Aorta (tissue), 5 donors: ENCODE measurements around the gene SLC39A9. TPM values are rescaled to one million over a fixed set of nuclear protein-coding genes. Genes with fewer than 3 reads are reported as not detected.
"Not testable (repeated sequence)": the region's sequence is repeated elsewhere in the genome, so short reads cannot be mapped to it uniquely, and the experiment has no call there.

Source experiments
- ATAC-seq: fragments of 200-7000 bp; cut with Tn5 transposase; one replicate; pipeline ENCODE4 v1.9.1; 2022; ENCODE audit warnings: moderate library complexity; ENCODE audit not compliant: low FRiP score
- DNase-seq, 2 donors: peaks; one replicate each; pipeline ENCODE4 v3.0.0-alpha.2; 2020
- H3K27ac ChIP-seq, 2 donors: one replicate each; pipeline ENCODE4 v1.5.1; 2013; ENCODE audit warnings: low read length in 2 of 2, mild to moderate bottlenecking in 2 of 2, moderate library complexity in 2 of 2, control low read depth in 1 of 2, inconsistent platforms in 1 of 2, low read depth in 1 of 2
- H3K27me3 ChIP-seq, 2 donors: one replicate each; pipeline ENCODE4 v1.6.1; 2013; ENCODE audit warnings: control low read depth in 1 of 2, low read length in 1 of 2, mild to moderate bottlenecking in 1 of 2, moderate library complexity in 1 of 2; ENCODE audit not compliant: insufficient read depth in 2 of 2, control insufficient read depth in 1 of 2
- H3K36me3 ChIP-seq, 2 donors: one replicate each; pipeline ENCODE4 v1.6.1; 2013; ENCODE audit warnings: control low read depth in 1 of 2, low read length in 1 of 2, mild to moderate bottlenecking in 1 of 2; ENCODE audit not compliant: insufficient read depth in 2 of 2, control insufficient read depth in 1 of 2
- H3K4me1 ChIP-seq, 2 donors: one replicate each; pipeline ENCODE4 v1.6.1; 2013; ENCODE audit warnings: low read length in 2 of 2, control low read depth in 1 of 2, mild to moderate bottlenecking in 1 of 2, moderate library complexity in 1 of 2; ENCODE audit not compliant: insufficient read depth in 2 of 2, control insufficient read depth in 1 of 2
- H3K4me3 ChIP-seq, 2 donors: one replicate each; pipeline ENCODE4 v1.5.1; 2013; ENCODE audit warnings: low read length in 2 of 2, control low read depth in 1 of 2, mild to moderate bottlenecking in 1 of 2
- H3K9me3 ChIP-seq: one replicate; pipeline ENCODE4 v1.6.1; 2013; ENCODE audit warnings: mild to moderate bottlenecking, low read length; ENCODE audit not compliant: control insufficient read depth
- WGBS, 2 donors: extraction: QIAGEN DNeasy Blood & Tissue Kit; methylation state at CpG; one replicate each; pipeline ENCODE4 v1.1.7; 2013; 5-methylcytosine and 5-hydroxymethylcytosine counted together
- intact Hi-C, 2 donors: fragments of 100-400 bp; cut with DNase I; formaldehyde crosslinking; loops; one replicate each; pipeline versions ENCODE4 v1.14.2 to v1.15.0; 2022
- polyA plus RNA-seq, 2 donors: library from polyadenylated mRNA; stranded (reverse); fragments of 200-250 nt; gene quantifications; one replicate each; pipeline ENCODE4 v1.2.3, GENCODE V29; 2013
- total RNA-seq, 2 donors: library from RNA; stranded (reverse); fragmentation: NEBNext Ultra II Directional; extraction: Animal tissue kit (Norgen Biotek cat#: 25700); gene quantifications; one replicate each; pipeline ENCODE4 v1.2.1, GENCODE V29; 2021
- donor health status: healthy with polysubstance abuse.
- donor health status: Bipolar disorder and iron deficiency.
- donor health status: DM: no; HTN: no; CAD: no.
- donor health status: DM: no; HTN: no; CAD: no.
- donor health status: DM: yes; HTN: yes; CAD: no.

The SLC39A9 gene
- total and polyA plus RNA-seq, 4 donors: 10.1 to 44.3 (median 27.0) TPM

- DNase-seq (no peak), ATAC-seq (no peak)
- H3K27me3 ChIP-seq: no peaks in the 10 kb centered on the region
- no peak overlapping the region for H3K27ac ChIP-seq
- WGBS, 2 donors: 72% methylated on average over 2 of the region's 2 CpGs
- no peaks in the 10 kb centered on the region for H3K36me3 ChIP-seq
- no peak overlapping the region for H3K4me3 ChIP-seq
- H3K9me3 ChIP-seq: no peaks in the 10 kb centered on the region
- intact Hi-C loops: no loop called here
- H3K4me1 ChIP-seq: no peaks in the 10 kb centered on the region
Measured at GRCh38 chr14:69468949-69469348, 70.5 kb downstream of the SLC39A9 start.

- no peak for DNase-seq
- no peak for ATAC-seq
- intact Hi-C loops: no loop called here
- H3K4me3 ChIP-seq: no peak overlapping the region
- H3K27me3 ChIP-seq: no peaks in the 10 kb centered on the region
- no peaks in the 10 kb centered on the region for H3K4me1 ChIP-seq
- no peak overlapping the region for H3K27ac ChIP-seq
- no peaks in the 10 kb centered on the region for H3K9me3 ChIP-seq
- no peaks in the 10 kb centered on the region for H3K36me3 ChIP-seq
- 82 to 86% methylated on average over 3 of the region's 3 CpGs for WGBS, 2 donors
Measured at GRCh38 chr14:69471436-69471835, 72.9 kb downstream of the SLC39A9 start.

GRCh38 chr14:69471916-69472315 lies 73.4 kb downstream of the SLC39A9 start:
- 89 to 91% methylated on average over 10 of the region's 10 CpGs for WGBS, 2 donors
- intact Hi-C loops: no loop called here
- Histone ChIP-seq H3K27me3 (no peaks in the 10 kb centered on the region), H3K9me3 (no peaks in the 10 kb centered on the region), H3K27ac (no peak overlapping the region), H3K4me3 (no peak overlapping the region), H3K4me1 (no peaks in the 10 kb centered on the region), H3K36me3 (no peaks in the 10 kb centered on the region)
- ATAC-seq (no peak), DNase-seq (no peak)

GRCh38 chr14:69473260-69473659 lies 74.8 kb downstream of the SLC39A9 start:
- ATAC-seq: no peak
- no peak for DNase-seq
- intact Hi-C loops: no loop called here
- H3K4me3 ChIP-seq: no peak overlapping the region
- no peaks in the 10 kb centered on the region for H3K36me3 ChIP-seq
- no peaks in the 10 kb centered on the region for H3K4me1 ChIP-seq
- 66 to 72% methylated on average over 3 of the region's 3 CpGs for WGBS, 2 donors
- no peak overlapping the region for H3K27ac ChIP-seq
- no peaks in the 10 kb centered on the region for H3K9me3 ChIP-seq
- no peaks in the 10 kb centered on the region for H3K27me3 ChIP-seq

GRCh38 chr14:69473946-69474345 lies 75.5 kb downstream of the SLC39A9 start:
- intact Hi-C loops: no loop called here
- ATAC-seq (no peak), DNase-seq (no peak)
- no peaks in the 10 kb centered on the region for H3K27me3 ChIP-seq
- no peaks in the 10 kb centered on the region for H3K36me3 ChIP-seq
- whole genome bisulfite sequencing, 2 donors: 81 to 84% methylated on average over 3 of the region's 3 CpGs
- no peak overlapping the region for H3K4me3 ChIP-seq
- H3K4me1 ChIP-seq: no peaks in the 10 kb centered on the region
- H3K27ac ChIP-seq: no peak overlapping the region
- H3K9me3 ChIP-seq: no peaks in the 10 kb centered on the region

- Histone ChIP-seq H3K4me3 (no peak overlapping the region), H3K27ac (no peak overlapping the region), H3K36me3 (no peaks in the 10 kb centered on the region), H3K4me1 (no peaks in the 10 kb centered on the region), H3K27me3 (no peaks in the 10 kb centered on the region), H3K9me3 (no peaks in the 10 kb centered on the region)
- 77 to 81% methylated on average over 8 of the region's 8 CpGs for WGBS, 2 donors
- no peak for ATAC-seq
- intact Hi-C loops: no loop called here
- DNase-seq: no peak
Measured at GRCh38 chr14:69475194-69475818, 76.8 kb downstream of the SLC39A9 start.

GRCh38 chr14:69476824-69477450 lies 78.4 kb downstream of the SLC39A9 start:
- H3K4me3 ChIP-seq, ATAC-seq, H3K36me3 ChIP-seq, DNase-seq, H3K27ac ChIP-seq, H3K27me3 ChIP-seq, intact Hi-C loops, H3K9me3 ChIP-seq, H3K4me1 ChIP-seq: not testable (repeated sequence)
- 96 to 97% methylated on average over 5 of the region's 5 CpGs for WGBS, 2 donors

GRCh38 chr14:69478055-69478454 lies 79.6 kb downstream of the SLC39A9 start:
- WGBS, 2 donors: 93% methylated on average over 2 of the region's 2 CpGs
- DNase-seq, H3K27ac ChIP-seq, H3K4me1 ChIP-seq, H3K4me3 ChIP-seq, ATAC-seq, H3K9me3 ChIP-seq, H3K36me3 ChIP-seq, H3K27me3 ChIP-seq, intact Hi-C loops: not testable (repeated sequence)

- no peaks in the 10 kb centered on the region for H3K36me3 ChIP-seq
- DNase-seq: no peak
- 93 to 96% methylated on average over 5 of the region's 5 CpGs for WGBS, 2 donors
Measured at GRCh38 chr14:69479696-69480095, 81.2 kb downstream of the SLC39A9 start.

More at GRCh38 chr14:69479696-69480095, 81.2 kb downstream of the SLC39A9 start:
- no peaks in the 10 kb centered on the region for H3K9me3 ChIP-seq
- no peaks in the 10 kb centered on the region for H3K4me1 ChIP-seq
- no peak overlapping the region for H3K27ac ChIP-seq
- intact Hi-C loops: no loop called here
- no peaks in the 10 kb centered on the region for H3K27me3 ChIP-seq
- no peak for ATAC-seq
- H3K4me3 ChIP-seq: no peak overlapping the region
